GM12865 (cell line): ENCODE measurements around the gene OGFR.

Experiments
- DNase-seq: peaks from one replicate; pipeline ENCODE4 v3.0.0; 2010; ENCODE audit warnings: low read depth
- H3K4me3 ChIP-seq: 2 replicates; pipeline ENCODE4 v1.5.1; 2011; ENCODE audit warnings: mild to moderate bottlenecking, low read depth, low read length, control low read depth
- TF ChIP-seq, protein P1 (sequence below): IDR thresholded peaks from 2 replicates; pipeline ENCODE4 v1.5.1; 2011; ENCODE audit warnings: low read length, control low read depth, low read depth, inconsistent platforms; ENCODE audit not compliant: insufficient read depth; ENCODE audit errors: missing control alignments

The OGFR gene

DNA sequence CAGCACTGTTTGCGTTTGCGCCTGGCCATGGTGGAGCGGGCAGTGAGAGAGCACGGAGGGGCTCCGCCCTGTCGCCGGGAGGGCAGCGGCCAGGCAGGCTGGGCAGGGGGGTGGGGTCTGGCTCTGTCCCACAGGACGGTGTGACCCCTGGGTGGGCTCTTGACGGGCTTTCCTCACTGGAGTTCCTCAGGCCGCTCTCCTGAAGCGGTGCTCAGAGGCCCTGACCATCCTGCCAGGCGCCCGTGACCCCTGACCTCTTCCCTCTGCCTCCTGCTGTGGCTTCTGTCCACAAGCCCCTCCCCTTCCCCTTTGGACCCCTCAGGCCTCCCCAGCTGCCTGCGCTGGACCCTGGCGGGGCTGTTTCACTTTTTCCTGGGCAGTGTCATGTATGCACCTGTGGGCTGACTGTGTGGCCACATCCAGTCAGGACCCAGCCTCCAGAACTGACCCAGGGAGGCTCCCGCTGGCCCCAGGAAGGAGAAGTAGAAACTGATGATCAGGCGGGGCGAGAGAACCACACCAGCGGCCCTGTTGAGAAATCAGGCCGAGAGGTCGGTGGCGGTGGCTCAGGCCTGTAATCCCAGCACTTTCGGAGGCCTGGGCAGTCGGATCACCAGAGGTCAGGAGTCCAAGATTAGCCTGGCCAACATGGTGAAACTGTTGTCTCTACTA, 1.2 kb downstream of the OGFR start:
- no peak for DNase-seq
- TF ChIP-seq, protein P1, sequence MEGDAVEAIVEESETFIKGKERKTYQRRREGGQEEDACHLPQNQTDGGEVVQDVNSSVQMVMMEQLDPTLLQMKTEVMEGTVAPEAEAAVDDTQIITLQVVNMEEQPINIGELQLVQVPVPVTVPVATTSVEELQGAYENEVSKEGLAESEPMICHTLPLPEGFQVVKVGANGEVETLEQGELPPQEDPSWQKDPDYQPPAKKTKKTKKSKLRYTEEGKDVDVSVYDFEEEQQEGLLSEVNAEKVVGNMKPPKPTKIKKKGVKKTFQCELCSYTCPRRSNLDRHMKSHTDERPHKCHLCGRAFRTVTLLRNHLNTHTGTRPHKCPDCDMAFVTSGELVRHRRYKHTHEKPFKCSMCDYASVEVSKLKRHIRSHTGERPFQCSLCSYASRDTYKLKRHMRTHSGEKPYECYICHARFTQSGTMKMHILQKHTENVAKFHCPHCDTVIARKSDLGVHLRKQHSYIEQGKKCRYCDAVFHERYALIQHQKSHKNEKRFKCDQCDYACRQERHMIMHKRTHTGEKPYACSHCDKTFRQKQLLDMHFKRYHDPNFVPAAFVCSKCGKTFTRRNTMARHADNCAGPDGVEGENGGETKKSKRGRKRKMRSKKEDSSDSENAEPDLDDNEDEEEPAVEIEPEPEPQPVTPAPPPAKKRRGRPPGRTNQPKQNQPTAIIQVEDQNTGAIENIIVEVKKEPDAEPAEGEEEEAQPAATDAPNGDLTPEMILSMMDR, result no peak

DNA sequence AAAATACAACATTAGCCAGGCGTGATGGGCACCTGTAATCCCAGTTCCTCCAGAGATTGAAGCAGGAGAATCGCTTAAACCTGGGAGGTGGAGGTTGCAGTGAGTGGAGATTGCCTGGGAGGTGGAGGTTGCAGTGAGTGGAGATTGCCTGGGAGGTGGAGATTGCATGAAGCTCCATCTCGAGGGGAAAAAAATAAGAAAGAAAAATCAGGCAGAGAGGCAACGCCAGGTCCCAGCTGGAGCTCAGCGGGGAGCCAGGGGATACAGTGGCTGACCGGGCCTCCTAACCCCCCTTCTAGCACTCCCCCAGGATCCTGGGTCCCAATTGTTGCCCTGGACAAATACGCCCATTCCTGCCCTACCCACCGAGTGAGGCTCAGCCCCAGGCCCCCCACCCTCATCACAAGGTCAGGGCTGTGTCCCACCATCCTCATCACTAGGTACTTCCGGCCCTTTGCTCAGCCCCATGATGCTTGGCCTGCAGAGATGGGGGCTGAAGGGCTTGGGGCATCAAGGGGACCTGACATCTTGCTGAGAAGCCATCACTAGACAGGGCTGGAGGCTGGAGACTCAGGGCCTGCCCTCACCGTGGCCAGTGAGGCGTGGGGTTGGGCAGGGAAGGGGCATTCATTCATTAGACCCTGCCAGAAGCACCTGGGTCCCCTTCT, 1.9 kb downstream of the OGFR start:
- no peak for DNase-seq
- TF ChIP-seq, protein P1, result no peak
- peak overlapping the region; percentile 88 for H3K4me3 ChIP-seq

More for the DNA sequence above, 1.2 kb downstream of the OGFR start:
- peak overlapping the region; percentile 88 for H3K4me3 ChIP-seq

DNA sequence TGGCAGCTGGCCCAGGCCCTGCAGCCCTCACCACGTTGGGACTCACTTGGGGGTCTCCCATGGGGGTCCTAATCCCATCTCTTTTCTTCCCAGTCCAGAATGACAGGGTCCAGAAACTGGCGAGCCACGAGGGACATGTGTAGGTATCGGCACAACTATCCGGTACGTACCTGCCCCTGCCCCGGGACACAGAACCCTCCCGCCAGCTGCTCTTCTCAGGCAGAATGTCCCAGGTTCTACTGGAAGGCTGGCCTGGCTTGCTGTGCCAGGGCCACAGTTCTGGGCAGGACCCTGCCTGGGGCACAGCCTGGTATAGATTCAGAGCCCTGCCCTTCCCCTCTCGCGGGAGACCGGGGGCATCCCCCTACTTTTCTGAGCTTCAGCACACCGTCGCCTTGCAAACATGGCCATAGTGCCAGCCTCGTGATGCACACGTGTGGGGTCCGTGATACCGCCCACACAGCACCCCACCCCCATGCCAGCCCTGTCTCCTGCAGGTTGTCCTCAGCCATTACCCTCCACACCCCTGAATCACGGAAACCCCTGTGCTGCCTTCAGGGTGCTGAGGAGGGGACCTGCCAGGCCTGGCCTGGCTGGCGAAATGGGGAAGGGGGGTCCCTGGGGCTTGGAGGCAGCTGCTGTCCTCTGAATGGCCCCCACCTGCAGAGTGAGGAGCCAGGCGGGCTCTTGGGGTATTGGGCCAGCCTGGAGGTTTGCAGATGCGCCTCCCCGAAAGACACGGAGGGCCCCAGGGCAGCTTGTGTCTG, 3.0 kb downstream of the OGFR start:
- TF ChIP-seq, protein P1, result no peak
- H3K4me3 ChIP-seq, result no peak overlapping the region
- no peak for DNase-seq

DNA sequence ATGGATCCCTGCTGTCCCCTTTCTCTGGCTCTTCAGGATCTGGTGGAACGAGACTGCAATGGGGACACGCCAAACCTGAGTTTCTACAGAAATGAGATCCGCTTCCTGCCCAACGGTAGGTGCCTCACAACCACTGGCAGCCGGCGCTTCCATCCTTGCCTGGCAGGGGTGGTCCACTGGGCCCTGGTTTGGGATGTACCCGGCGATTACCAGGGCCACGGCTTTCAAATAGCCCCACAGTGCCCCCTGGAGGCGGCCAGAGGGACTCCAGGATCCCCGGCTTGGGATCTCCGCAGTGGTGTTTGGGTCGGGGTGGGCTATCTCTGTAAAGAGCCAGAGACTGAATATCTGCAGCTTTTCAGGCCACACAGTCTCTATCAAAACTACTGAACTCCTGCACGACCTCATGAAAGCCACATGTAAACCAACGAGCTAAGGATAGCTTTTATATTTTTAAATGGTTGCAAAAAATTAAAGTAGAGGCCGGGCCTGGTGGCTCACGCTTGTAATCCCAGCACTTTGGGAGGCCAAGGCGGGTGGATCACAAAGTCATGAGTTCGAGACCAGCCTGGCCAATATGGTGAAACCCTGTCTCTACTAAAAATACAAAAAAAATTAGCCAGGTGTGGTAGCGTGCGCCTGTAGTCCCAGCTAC, 3.7 kb downstream of the OGFR start:
- no peak overlapping the region for H3K4me3 ChIP-seq
- DNase-seq, result peak; percentile 66
- TF ChIP-seq, protein P1, result peak; percentile 87

DNA sequence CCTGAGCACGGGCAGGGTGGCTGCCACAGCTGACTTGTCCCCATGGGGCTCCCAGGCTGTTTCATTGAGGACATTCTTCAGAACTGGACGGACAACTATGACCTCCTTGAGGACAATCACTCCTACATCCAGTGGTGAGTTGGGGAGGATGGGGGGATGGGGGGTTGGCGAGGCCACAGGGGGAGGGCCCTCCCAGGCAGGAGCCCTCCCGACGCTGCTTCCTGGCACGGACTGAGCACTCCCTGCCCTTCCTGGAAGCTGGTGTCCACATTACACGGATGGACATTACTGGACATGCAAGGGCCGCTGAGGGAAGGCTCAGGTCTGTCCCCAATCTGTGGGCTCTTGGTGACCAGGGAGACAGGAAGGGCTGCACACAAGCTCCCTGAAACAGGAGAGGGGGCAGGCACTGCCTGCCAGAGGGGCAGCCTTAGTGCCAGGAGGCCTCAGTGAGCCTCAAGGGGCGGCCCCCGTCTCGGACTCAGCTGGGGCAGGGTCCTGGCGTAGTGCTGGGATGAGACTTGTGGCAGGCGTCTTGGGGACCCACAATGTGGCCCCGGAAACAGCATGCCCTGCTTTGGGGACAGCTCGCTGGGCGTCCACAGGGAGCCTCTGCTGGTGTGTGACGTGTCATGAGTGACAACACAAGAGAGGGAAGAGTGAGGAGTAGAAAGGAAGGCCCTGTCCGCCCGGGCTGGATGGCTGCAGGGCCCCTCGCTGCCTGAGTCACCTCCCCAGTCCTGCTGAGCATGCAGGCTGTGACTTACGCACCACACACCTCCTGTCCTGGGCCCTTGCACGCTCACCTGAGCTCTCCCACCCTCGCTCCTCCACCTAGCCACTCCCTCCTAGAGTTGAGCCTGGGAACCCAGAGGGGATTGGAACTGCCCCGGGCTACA, 5.1 kb downstream of the OGFR start:
- H3K4me3 ChIP-seq, result no peak overlapping the region
- TF ChIP-seq, protein P1, result no peak
- no peak for DNase-seq

DNA sequence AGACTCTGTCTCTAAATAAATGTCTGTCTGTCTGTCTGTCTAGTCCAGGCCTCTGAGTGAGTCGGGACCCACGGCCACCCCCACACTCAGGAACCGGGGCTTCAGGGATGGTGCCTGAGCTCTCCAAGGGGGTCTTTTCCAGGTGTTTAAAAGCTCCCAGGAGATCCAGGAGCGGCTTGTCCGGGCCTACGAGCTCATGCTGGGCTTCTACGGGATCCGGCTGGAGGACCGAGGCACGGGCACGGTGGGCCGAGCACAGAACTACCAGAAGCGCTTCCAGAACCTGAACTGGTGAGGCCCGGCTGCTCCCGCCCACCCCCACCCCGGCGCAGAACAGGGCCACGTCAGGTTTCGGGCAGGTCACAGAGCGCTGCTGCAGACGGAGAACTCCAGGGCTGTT, 6.7 kb downstream of the OGFR start:
- H3K4me3 ChIP-seq, result no peak overlapping the region
- DNase-seq, result no peak
- TF ChIP-seq, protein P1, result no peak
